ENCODE measurements around the gene MINPP1. TPM values are rescaled to one million over a fixed set of nuclear protein-coding genes. Genes with fewer than 3 reads are reported as not detected.

Gene MINPP1
- total RNA-seq, 2 donors from 2014 or later: 9.5 to 10.7 TPM

DNA sequence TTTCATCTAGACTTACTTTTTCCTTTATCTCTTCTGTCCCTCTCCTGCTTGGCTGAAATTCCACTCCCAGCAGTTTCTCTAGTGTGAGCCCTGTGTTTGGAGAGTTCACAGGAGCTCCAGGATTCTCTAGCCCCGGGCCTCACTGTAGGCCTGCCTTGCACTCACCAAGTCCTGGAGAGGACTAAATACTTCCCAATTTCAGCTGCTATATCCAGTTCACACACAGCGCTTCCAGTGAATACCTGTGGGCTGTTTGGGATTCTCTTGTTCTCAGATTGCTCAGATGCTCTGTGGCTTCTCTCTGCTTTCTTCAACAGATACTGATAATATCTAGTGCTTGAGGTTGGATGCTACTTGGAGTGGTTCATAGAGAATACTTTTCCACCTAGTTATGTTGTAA is 46.0 kb downstream of the MINPP1 start:
- H3K4me1 ChIP-seq (ENCODE audit: control insufficient read depth in 1 of 2, low read depth in 2 of 2): peaks cover 22 to 40% of the 10 kb centered on the region in 2 donors
- H3K4me3 ChIP-seq: no peak overlapping the region
- no peak overlapping the region for H3K27ac ChIP-seq
- H3K27me3 ChIP-seq (replicated peaks; ENCODE audit: insufficient read depth): no peaks in the 10 kb centered on the region
- TF ChIP-seq, protein P1, sequence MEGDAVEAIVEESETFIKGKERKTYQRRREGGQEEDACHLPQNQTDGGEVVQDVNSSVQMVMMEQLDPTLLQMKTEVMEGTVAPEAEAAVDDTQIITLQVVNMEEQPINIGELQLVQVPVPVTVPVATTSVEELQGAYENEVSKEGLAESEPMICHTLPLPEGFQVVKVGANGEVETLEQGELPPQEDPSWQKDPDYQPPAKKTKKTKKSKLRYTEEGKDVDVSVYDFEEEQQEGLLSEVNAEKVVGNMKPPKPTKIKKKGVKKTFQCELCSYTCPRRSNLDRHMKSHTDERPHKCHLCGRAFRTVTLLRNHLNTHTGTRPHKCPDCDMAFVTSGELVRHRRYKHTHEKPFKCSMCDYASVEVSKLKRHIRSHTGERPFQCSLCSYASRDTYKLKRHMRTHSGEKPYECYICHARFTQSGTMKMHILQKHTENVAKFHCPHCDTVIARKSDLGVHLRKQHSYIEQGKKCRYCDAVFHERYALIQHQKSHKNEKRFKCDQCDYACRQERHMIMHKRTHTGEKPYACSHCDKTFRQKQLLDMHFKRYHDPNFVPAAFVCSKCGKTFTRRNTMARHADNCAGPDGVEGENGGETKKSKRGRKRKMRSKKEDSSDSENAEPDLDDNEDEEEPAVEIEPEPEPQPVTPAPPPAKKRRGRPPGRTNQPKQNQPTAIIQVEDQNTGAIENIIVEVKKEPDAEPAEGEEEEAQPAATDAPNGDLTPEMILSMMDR (IDR thresholded peaks at IDR 0.05): no peak
- no peaks in the 10 kb centered on the region for H3K9me3 ChIP-seq
- ATAC-seq (ENCODE audit: insufficient number of reproducible peaks, low FRiP score, low read depth): no peak
- DNase-seq (ENCODE audit: low spot score): no peak
- H3K36me3 ChIP-seq: no peaks in the 10 kb centered on the region

DNA sequence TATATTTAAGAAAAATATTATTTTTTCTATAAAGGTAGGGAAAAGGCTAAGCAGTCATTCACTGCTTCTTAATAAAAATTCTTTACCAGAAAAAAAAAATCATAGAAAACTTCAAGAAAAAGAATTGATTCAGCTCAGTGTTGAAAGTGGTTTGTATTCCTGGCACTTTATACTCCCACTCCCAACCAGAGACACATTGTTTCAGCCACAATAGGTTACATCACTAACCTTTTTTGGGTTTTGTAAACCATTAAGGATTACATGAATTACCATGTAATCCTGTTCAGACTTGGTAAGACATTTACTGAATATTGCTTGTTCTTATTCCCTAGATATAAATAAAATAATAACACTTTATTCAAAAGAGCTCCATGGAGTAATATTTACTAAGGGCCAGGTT is 46.6 kb downstream of the MINPP1 start:
- no peak overlapping the region for H3K27ac ChIP-seq
- H3K27me3 ChIP-seq (replicated peaks; ENCODE audit: insufficient read depth): no peaks in the 10 kb centered on the region
- no peak for DNase-seq (ENCODE audit: low spot score)
- H3K4me1 ChIP-seq (ENCODE audit: control insufficient read depth in 1 of 2, low read depth in 2 of 2): peaks cover 16 to 34% of the 10 kb centered on the region in 2 donors
- no peak overlapping the region for H3K4me3 ChIP-seq
- no peak for ATAC-seq (ENCODE audit: insufficient number of reproducible peaks, low FRiP score, low read depth)
- TF ChIP-seq, protein P1 (IDR thresholded peaks at IDR 0.05): no peak
- H3K9me3 ChIP-seq: no peaks in the 10 kb centered on the region
- no peaks in the 10 kb centered on the region for H3K36me3 ChIP-seq

DNA sequence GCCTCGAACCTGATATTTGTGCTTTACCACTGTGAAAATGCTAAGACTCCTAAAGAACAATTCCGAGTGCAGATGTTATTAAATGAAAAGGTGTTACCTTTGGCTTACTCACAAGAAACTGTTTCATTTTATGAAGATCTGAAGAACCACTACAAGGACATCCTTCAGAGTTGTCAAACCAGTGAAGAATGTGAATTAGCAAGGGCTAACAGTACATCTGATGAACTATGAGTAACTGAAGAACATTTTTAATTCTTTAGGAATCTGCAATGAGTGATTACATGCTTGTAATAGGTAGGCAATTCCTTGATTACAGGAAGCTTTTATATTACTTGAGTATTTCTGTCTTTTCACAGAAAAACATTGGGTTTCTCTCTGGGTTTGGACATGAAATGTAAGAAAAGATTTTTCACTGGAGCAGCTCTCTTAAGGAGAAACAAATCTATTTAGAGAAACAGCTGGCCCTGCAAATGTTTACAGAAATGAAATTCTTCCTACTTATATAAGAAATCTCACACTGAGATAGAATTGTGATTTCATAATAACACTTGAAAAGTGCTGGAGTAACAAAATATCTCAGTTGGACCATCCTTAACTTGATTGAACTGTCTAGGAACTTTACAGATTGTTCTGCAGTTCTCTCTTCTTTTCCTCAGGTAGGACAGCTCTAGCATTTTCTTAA is 47.7 kb downstream of the MINPP1 start:
- Histone ChIP-seq H3K27ac (no peak overlapping the region), H3K36me3 (no peaks in the 10 kb centered on the region), H3K9me3 (no peaks in the 10 kb centered on the region), H3K4me1 (ENCODE audit: control insufficient read depth in 1 of 2, low read depth in 2 of 2) (peaks cover 7 to 24% of the 10 kb centered on the region in 2 donors), H3K27me3 (replicated peaks; ENCODE audit: insufficient read depth) (no peaks in the 10 kb centered on the region), H3K4me3 (no peak overlapping the region)
- no peak for ATAC-seq (ENCODE audit: insufficient number of reproducible peaks, low FRiP score, low read depth)
- TF ChIP-seq, protein P1 (IDR thresholded peaks at IDR 0.05): no peak
- no peak for DNase-seq (ENCODE audit: low spot score)

DNA sequence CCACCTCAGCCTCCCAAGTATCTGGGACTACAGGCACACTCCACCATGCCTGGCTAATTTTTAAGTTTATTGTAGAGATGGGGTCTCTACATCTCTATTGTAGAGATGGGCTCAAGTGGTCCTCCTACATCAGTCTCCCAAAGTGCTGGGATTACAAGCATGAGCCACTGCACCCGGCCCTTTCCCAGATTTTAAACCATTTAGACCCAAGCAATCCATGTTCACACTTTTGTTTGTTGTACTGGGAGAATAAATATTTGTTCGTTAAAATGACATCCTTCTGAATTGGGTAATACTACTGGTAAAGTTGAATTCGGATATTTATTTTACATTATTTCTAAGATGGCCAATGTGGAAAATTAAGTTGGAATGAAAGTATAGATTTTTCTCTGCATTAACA is 52.7 kb downstream of the MINPP1 start:
- H3K27me3 ChIP-seq (replicated peaks; ENCODE audit: insufficient read depth): no peaks in the 10 kb centered on the region
- no peaks in the 10 kb centered on the region for H3K9me3 ChIP-seq
- ATAC-seq (ENCODE audit: insufficient number of reproducible peaks, low FRiP score, low read depth) (no peak), DNase-seq (ENCODE audit: low spot score) (no peak)
- TF ChIP-seq, protein P1 (IDR thresholded peaks at IDR 0.05): no peak
- no peaks in the 10 kb centered on the region for H3K36me3 ChIP-seq
- H3K27ac ChIP-seq: no peak overlapping the region
- peaks cover 0 to 3% of the 10 kb centered on the region in 2 donors for H3K4me1 ChIP-seq (ENCODE audit: control insufficient read depth in 1 of 2, low read depth in 2 of 2)
- no peak overlapping the region for H3K4me3 ChIP-seq

DNA sequence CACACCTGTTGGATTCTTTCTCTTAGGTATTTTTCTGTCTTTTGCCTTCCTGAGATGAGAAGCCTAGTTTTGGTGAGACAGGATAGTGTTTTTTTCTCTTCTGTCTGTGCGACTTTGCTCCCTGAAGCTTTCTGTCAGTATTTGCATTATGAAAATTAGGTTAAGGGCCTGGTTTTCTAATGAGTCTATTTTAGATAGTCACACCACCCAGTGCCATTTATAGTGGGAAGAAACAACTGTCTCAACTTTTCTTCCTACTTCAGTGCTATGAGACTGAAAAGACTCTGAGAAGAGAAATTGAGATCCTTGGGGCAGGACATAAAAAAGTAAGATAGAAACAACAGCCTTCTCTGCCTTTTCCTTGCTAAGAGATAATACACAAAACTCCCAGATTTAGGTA is 53.6 kb downstream of the MINPP1 start:
- H3K27me3 ChIP-seq (replicated peaks; ENCODE audit: insufficient read depth): no peaks in the 10 kb centered on the region
- peaks cover 3% of the 10 kb centered on the region for H3K9me3 ChIP-seq
- TF ChIP-seq, protein P1 (IDR thresholded peaks at IDR 0.05): no peak
- no peak for ATAC-seq (ENCODE audit: insufficient number of reproducible peaks, low FRiP score, low read depth)
- H3K4me1 ChIP-seq (ENCODE audit: control insufficient read depth in 1 of 2, low read depth in 2 of 2): no peaks in the 10 kb centered on the region
- DNase-seq (ENCODE audit: low spot score): no peak
- H3K36me3 ChIP-seq: no peaks in the 10 kb centered on the region
- H3K4me3 ChIP-seq: no peak overlapping the region
- H3K27ac ChIP-seq: no peak overlapping the region
